AG04449 (cell line): ENCODE data around the gene SIGLEC6.

Experiments
- CTCF ChIA-PET: fragments of 350-600 bp; formaldehyde crosslinking; extraction: SDS; loops from one replicate; lab custom pipeline; 2021; ENCODE audit warnings: antibody characterized with exemption; lab: Yijun Ruan, JAX
- POLR2A ChIA-PET: fragments of 400-600, 350-600 bp; formaldehyde crosslinking; extraction: SDS; loops from one replicate; lab custom pipeline; 2020; ENCODE audit warnings: antibody characterized with exemption, inconsistent platforms; lab: Yijun Ruan, JAX
- DNase-seq: peaks from one replicate; pipeline ENCODE4 v3.0.0-alpha.2; 2010; ENCODE audit warnings: low read depth, low spot score
- H3K4me3 ChIP-seq: 2 replicates; pipeline ENCODE4 v1.5.1; 2011; ENCODE audit warnings: low read depth, mild to moderate bottlenecking, control low read depth, low read length
- TF ChIP-seq, protein P1 (sequence below): IDR thresholded peaks from one replicate; pipeline ENCODE4 v1.5.1; 2011; ENCODE audit warnings: mild to moderate bottlenecking, moderate library complexity, low read length, control low read depth, inconsistent platforms; ENCODE audit not compliant: insufficient read depth; ENCODE audit errors: missing control alignments

Gene SIGLEC6

DNA sequence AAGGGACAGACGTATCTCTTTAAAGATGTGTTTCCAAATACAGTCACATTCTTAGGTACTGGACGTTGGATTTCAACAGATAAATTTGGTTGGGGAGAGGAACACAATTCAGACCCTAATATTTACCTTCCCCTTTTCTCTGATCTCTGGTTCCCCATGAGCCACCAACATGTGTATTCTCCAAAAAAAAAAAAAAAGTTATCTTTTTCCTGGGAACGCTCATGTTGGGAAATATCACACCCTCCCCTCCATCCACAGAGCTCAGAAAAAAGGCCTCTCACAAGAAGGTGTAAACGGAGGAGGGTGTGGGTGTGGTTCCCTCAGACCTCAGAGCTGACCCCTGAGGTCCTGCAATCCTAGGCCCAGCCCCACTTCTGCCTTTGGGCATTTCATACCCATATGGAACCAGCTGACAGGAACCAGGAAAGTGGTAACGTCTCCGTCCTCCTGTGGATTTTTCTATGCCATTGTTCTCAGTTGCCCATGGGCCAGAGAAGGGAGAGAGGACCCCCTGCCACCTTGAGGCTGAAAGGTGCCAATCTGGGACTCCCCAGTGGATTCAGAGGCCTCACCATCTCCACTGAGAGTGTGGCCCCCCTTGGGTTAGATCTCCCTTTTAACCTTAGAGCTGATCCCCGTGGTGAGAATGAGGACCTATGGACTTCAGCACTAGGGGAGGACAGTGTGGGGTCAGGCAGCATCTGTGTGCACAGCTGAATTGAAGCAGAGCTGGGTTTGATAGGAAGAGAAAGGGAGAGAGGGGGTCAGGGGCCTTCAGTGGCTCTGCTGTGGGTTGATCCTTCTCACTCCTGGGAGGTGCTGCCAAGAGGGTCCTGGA, 21.4 kb downstream of the SIGLEC6 start:
- H3K4me3 ChIP-seq = no peak overlapping the region
- POLR2A ChIA-PET = no interaction called here
- TF ChIP-seq, protein P1, sequence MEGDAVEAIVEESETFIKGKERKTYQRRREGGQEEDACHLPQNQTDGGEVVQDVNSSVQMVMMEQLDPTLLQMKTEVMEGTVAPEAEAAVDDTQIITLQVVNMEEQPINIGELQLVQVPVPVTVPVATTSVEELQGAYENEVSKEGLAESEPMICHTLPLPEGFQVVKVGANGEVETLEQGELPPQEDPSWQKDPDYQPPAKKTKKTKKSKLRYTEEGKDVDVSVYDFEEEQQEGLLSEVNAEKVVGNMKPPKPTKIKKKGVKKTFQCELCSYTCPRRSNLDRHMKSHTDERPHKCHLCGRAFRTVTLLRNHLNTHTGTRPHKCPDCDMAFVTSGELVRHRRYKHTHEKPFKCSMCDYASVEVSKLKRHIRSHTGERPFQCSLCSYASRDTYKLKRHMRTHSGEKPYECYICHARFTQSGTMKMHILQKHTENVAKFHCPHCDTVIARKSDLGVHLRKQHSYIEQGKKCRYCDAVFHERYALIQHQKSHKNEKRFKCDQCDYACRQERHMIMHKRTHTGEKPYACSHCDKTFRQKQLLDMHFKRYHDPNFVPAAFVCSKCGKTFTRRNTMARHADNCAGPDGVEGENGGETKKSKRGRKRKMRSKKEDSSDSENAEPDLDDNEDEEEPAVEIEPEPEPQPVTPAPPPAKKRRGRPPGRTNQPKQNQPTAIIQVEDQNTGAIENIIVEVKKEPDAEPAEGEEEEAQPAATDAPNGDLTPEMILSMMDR = no peak
- CTCF ChIA-PET = no interaction called here
- no peak for DNase-seq

DNA sequence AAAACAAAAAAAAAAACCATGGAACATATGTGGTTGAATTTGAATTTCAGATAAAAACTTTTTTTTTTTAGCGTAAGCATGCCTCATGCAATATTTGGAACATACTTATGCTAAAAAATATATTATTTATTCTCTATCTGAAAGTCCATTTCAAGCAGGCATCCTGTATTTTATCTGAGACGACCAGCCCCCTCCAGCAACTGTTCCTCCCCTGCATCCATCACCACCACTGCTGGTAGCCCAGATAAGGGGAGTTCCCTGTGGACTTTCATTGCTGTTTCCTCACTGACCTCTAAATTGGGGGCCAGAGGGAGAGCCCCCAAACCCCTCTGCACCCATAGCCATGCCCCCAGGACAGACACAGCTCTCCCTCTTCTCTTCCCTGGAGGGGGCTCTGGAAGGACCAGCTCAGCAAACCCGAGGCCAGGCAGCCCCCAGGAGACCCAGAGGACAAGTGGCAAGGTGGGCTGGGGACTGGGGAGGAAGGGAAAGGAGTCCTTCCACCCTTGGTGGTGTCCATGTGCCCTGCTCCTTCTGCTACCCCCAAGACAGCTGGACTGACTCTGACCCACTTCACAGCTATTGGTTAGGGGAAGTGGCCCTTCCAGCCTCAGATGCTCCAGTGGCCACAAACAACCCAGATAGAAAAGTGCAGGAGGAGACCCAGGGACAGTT, 23.3 kb downstream of the SIGLEC6 start:
- ChIA-PET POLR2A (no interaction called here), CTCF (interaction anchor here (0.8 kb wide), 1 partner anchor 8 kb away, joined by 4 read pairs; no protein-coding TSS in a partner anchor)
- no peak overlapping the region for H3K4me3 ChIP-seq
- DNase-seq = no peak
- TF ChIP-seq, protein P1 = no peak

DNA sequence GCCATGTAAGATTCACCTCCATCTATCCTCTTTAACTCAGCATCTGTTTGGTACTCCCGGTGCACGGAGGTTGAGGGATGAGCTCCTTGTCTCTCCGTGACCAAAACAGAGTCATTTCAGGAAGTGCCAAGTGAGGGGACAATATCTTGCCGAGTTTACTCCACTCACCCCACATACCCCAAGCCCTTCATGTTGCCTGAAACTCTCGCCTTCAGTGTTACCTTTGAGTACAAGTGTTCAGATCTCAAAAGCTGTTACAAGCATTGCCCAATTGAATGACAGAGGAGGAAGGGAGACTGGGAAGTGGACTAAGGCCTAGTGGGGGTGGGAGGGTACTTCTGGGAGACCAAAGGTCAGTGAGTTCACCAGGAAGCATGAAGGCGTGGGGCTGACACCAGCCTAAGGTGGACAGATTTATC, 23.8 kb downstream of the SIGLEC6 start:
- no peak for DNase-seq
- ChIA-PET POLR2A (no interaction called here), CTCF (interaction anchor here (0.8 kb wide), 1 partner anchor 8 kb away, joined by 4 read pairs; no protein-coding TSS in a partner anchor)
- H3K4me3 ChIP-seq = no peak overlapping the region
- TF ChIP-seq, protein P1 = no peak

DNA sequence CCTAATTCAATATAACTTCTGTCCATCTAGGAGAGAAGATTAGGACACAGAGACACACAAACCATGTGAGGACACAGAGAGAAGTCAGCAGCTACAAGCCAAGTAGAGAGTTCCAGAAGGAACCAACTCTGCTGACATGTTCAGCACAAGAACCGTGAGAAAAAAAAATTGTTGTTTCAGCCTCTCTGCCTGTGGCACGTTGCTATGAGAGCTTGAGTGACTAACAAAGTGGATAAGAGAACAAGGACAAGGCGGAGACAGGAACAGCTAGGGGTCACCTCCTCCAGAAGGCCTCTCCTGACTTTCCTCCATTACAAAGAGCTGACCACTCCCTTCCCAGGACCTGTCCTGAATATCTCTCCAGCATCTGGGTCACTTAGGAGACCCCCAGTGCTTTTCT, 24.3 kb downstream of the SIGLEC6 start:
- ChIA-PET CTCF (interaction anchor here (0.8 to 3.1 kb wide), 2 partner anchors 8 to 9 kb away, joined by 4 to 12 read pairs; no protein-coding TSS in a partner anchor), POLR2A (no interaction called here)
- TF ChIP-seq, protein P1 = no peak
- H3K4me3 ChIP-seq = no peak overlapping the region
- DNase-seq = no peak

DNA sequence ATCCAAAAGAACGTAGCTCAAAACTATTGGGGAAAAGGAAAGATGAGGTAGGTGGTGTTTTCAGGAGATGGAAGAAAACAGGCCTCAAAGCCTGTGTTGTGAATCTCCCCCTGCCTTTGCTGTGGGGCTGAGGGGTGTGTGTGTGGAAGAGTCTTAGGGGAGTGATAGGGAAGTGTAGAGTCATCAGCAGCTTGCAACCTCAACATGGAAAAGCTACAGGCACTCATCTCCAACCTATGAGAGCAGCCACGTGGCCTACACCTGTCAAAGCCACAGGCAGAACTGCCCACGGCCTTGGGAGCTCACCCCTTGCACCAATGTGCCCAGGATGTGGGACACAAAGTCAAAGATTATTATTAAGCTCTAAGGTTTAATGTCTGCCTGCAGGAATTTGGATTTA, 25.6 kb downstream of the SIGLEC6 start:
- no peak for DNase-seq
- no peak overlapping the region for H3K4me3 ChIP-seq
- TF ChIP-seq, protein P1 = no peak
- ChIA-PET CTCF (interaction anchor here (3.1 kb wide), 1 partner anchor 9 kb away, joined by 12 read pairs; no protein-coding TSS in a partner anchor), POLR2A (no interaction called here)

DNA sequence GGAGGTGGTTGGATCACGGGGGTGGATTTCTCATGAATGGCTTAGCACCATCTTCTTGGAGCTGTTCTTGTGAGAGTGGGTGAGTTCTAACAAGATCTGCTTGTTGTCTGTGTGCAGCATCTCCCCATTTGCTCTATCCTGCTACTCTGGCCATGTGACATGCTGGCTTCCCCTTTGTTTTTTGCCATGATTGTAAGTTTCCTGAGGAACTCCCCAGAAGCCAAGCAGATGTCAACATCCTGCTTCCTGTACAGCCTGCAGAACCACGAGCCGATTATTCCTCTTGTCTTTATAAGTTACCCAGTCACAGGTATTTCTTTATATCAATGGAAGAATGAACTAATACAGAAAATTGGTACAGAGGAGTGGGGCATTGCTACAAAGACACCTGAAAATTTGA, 27.6 kb downstream of the SIGLEC6 start:
- TF ChIP-seq, protein P1 = no peak
- H3K4me3 ChIP-seq = no peak overlapping the region
- POLR2A ChIA-PET = no interaction called here
- CTCF ChIA-PET = interaction anchor here (3.1 kb wide), 1 partner anchor 11 kb away, joined by 12 read pairs; no protein-coding TSS in a partner anchor
- DNase-seq = no peak
